Cardiac fibroblast (primary cell): ENCODE results near the gene CHST9.
A peak's percentile ranks its signal among the peaks of the same experiment; 100 is the strongest.

Source experiments
- DNase-seq, 2 donors: peaks; one replicate each; pipeline versions ENCODE4 v3.0.0 to v3.0.0-alpha.2; 2010; ENCODE audit warnings: low read depth in 2 of 2
- H3K4me3 ChIP-seq, 2 donors: replicated peaks in 1 of 2; 1 replicate in 1 of 2; 2 replicates in 1 of 2; pipeline ENCODE4 v1.5.1; 2011; ENCODE audit warnings: low read depth in 2 of 2, low read length in 2 of 2, mild to moderate bottlenecking in 2 of 2, moderate library complexity in 1 of 2
- TF ChIP-seq, protein P1 (sequence below): IDR thresholded peaks from one replicate; pipeline ENCODE4 v1.5.1; 2011; ENCODE audit warnings: low read depth, mild to moderate bottlenecking, low read length, inconsistent platforms

CHST9 gene

DNA sequence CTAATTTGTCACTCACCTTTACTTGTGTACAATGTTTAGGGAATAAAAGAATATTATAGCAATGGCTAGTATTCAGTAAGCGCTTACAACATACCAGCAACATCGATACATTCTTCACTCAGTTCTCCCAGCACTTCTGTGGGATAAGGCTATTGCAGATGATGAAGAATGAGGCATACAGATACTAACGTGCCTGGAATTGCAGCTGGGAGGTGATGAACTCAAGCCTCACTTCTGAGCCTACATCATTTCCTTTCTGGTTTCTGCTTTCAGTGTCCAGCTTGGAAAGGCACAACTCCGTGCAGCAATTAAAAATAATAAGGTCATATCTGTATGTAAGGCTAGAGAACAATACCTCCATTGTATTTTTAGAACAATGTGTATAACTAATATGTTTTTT, 224.2 kb downstream of the CHST9 start:
- H3K4me3 ChIP-seq, result no peak overlapping the region

DNA sequence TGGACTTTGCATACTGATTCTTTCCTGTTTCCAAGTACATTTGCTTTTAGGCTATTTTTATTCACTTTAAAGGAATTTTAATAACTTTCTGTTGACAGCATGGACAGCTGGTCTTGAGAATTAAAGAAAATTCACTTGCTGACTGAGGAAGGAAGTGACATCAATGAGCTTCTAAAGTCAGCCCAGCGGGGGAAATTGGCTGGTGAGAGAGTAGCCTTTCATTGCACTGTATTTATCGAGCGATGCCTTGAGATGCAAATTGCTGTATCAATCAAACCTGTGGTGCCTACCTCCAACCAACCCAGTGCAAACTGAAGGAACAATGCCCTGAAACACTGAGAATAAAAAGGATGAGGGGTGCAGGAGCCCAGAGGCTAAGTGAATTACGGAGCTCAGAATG, 228.2 kb downstream of the CHST9 start:
- TF ChIP-seq, protein P1, sequence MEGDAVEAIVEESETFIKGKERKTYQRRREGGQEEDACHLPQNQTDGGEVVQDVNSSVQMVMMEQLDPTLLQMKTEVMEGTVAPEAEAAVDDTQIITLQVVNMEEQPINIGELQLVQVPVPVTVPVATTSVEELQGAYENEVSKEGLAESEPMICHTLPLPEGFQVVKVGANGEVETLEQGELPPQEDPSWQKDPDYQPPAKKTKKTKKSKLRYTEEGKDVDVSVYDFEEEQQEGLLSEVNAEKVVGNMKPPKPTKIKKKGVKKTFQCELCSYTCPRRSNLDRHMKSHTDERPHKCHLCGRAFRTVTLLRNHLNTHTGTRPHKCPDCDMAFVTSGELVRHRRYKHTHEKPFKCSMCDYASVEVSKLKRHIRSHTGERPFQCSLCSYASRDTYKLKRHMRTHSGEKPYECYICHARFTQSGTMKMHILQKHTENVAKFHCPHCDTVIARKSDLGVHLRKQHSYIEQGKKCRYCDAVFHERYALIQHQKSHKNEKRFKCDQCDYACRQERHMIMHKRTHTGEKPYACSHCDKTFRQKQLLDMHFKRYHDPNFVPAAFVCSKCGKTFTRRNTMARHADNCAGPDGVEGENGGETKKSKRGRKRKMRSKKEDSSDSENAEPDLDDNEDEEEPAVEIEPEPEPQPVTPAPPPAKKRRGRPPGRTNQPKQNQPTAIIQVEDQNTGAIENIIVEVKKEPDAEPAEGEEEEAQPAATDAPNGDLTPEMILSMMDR, result no peak
- H3K4me3 ChIP-seq, result no peak overlapping the region
- DNase-seq, result no peak

More for the DNA sequence above, 224.2 kb downstream of the CHST9 start:
- peak in 1 of 2 donors; percentile 6 for DNase-seq
- TF ChIP-seq, protein P1, result no peak

DNA sequence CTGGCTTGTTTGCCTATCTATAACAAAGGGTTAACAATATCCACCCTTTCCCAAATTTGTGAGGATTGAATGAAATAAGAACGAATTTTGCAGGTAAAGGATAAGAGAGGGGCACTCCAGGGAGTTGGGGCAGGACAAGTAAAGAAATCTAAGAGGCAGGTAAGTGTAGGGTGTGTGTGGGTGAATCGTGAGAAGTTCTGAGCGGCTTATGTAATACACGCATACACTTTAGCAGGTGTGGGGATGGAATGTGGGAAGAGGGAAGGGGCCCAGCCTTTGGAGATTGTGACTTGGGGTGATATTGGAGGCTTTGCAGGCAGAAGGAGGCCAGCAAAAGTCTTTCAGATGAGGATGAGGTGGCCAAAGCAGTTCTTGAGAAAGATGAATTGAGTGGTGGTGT, 236.4 kb downstream of the CHST9 start:
- no peak for DNase-seq
- TF ChIP-seq, protein P1, result no peak
- no peak overlapping the region for H3K4me3 ChIP-seq

DNA sequence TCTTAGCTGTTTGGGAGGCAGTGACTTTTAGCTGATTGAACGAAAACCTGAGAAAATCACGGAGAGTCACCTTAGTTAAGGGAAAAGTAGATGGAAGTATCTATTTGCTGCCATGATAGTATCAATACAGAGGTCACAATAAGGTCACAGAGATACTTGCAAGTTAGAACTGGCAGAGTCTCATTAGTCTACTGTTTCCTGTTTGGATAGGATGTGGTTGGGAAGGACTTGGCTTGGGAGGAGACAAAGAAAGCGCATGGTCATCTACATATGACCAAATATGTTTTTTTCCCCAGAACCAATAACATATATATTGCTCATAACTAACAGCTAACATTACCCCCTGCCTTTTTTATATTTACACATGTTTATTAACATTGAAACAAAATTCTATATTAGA, 241.2 kb downstream of the CHST9 start:
- no peak for DNase-seq
- TF ChIP-seq, protein P1, result no peak
- H3K4me3 ChIP-seq, result no peak overlapping the region

DNA sequence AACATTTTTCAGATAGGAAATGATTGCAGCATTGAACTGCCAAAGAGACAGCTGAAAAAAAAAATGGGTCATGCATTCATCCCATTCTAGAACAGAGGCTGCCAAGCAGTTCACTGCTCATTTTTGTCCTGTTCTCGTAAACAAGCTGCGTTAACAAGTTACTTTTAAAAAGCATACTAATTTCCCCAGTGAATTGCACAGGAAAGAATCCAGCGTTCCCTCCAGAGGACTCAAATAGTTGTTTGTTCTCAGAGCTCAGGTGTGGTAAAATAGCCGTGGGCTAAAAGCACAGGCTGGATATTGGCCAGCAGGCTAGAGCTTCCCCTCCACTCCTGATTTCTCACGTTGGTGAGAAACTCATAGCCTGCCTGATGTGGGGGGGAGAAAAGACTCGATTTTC, 243.5 kb downstream of the CHST9 start:
- TF ChIP-seq, protein P1, result no peak
- DNase-seq, result no peak
- no peak overlapping the region for H3K4me3 ChIP-seq

DNA sequence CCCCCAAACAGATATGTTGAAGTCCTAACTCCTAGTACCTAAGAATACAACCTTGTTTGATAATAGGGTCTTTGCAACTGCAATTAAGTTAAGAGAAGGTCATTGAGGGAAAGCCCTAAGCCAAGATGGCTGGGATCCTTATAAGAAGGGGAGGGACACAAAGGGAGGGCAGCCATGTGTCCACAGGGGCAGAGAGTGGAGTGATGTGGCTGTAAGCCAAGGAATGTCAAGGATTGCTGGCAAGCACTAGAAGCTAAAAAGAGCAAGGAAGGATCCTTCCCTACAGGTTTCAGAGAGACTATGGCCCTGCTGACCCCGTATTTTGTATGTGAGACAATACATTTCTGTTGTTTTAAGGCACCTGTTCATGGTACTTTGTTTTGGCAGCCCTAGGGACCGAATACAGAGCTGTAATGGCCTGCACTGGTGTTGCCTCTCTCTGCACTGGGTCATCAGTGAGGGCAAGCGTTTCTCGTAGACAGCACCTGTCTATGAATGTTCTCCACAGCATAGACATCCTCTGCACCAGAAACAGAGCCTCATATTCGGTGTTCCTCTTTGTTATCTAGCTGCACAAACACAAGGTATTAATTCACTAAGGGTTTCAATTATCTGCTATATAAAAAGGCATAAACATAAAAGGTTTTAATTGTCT, 244.2 kb downstream of the CHST9 start:
- DNase-seq, result no peak
- TF ChIP-seq, protein P1, result no peak
- H3K4me3 ChIP-seq, result no peak overlapping the region

DNA sequence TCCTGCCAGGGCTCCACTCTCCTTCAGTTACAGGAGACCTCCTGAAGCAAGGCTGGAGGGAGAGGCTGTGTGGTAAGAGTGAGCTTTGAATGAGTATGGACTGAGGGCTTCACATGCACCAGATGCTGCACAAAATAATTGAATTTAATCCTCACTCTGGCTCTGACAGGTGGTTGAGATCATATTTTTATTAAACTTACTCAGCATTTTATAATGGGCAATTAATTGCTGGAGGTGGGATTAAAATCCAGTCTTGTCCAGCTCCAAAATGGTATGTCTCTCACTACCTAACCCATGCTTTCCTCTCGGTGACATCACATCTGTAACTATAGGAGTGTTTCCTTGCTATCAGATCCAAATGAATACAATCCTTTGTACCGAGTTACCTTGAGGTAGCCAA, 253.4 kb downstream of the CHST9 start:
- no peak overlapping the region for H3K4me3 ChIP-seq
- TF ChIP-seq, protein P1, result no peak
- DNase-seq, result no peak
